ENCODE results near the gene TBX2.
"Not testable (repeated sequence)": the region's sequence is repeated elsewhere in the genome, so short reads cannot be mapped to it uniquely, and the experiment has no call there.

The TBX2 gene

GRCh38 chr17:61440697-61441096, 41.1 kb downstream of the TBX2 start:
- DNase-seq = no peak

DNA sequence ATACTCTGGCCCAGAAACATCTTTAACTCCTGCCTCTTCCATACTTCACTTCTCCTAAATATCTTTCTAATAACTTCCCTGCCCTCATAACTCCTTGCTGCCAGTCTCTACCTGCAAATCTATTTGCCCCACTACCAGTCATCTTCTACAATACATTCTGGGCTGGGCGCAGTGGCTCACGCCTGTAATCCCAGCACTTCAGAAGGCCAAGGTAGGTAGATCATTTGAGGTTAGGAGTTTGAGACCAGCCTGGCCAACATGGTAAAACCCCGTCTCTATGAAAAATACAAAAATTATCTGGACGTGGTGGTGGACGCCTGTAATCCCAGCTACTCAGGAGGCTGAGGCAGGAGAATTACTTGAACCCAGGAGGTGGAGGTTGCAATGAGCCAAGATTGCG, 41.9 kb downstream of the TBX2 start:
- DNase-seq = not testable (repeated sequence)

DNA sequence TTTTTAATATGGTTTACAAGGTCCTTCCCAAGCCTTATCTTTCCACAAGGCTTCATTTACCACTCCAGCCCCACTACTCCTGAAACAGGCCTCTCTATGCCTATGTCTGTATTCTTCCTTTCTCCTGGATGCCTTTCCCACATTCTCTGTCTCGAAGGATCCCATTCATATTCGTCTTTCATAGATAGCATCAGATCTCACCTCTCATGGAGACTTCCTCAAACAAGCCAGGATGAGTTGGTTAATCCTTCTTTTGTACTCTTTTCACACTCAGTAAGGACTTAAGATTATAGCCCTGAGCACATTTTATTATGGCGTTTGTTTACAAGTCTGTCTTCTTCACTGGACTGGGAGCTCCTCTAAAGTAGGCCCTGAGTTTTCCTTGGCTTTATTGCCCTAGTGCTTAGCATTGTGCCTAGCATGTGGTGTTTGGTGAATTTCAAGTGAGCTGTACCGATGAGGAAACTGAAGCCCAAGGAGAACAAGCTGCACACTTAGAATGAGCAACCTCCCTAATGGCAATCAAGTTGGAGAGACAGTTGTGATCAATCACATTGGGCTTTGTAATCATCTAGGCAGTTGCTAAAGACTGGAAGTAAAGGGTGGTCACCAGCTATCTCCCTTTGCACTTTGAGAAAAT, 42.6 kb downstream of the TBX2 start:
- DNase-seq = no peak

GRCh38 chr17:61442878-61443474, 43.3 kb downstream of the TBX2 start:
- DNase-seq = no peak

DNA sequence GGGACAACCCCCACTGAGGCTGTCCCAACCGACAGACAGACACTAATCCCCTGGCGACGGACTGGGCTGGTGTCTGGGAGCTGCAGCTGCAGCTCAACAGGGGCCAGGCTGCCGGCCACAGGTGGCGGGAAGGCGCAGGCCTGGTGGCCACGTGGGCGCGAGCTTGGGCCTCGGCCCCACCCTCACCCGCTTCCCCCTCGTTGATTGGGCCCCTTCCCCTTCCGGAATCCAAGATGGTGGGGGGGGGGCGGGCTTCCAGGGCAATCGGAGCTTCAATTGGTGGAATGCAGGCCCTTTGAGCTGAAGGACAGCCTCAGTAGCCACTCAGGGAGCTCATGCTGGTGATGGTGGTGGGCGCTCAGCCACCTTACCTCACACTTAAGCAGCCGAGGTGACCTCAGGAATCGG, 43.8 kb downstream of the TBX2 start:
- DNase-seq = no peak

- no peak for DNase-seq
Measured at GRCh38 chr17:61444075-61444474, 44.4 kb downstream of the TBX2 start.

- DNase-seq = no peak
Measured at GRCh38 chr17:61444831-61445230, 45.2 kb downstream of the TBX2 start.

DNA sequence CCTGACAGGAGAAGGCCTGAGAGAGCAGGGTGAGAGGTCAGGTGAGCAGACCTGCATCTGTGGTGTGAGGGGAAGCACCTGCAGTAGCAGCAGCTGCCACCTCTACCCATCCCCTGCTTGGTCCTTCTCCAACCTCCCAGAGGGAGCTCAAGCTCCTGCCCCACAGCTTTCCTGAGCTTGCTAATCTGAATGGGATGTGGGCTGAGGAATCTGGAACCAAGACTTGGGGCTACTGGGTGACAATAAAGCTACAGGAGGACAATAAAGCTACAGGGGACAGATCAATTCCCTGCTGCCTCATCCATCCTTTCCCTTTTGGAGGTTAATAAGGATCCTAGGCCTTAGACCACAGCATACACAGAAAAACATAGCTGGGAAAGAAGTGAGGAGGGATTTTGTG, 47.7 kb downstream of the TBX2 start:
- no peak for DNase-seq

DNA sequence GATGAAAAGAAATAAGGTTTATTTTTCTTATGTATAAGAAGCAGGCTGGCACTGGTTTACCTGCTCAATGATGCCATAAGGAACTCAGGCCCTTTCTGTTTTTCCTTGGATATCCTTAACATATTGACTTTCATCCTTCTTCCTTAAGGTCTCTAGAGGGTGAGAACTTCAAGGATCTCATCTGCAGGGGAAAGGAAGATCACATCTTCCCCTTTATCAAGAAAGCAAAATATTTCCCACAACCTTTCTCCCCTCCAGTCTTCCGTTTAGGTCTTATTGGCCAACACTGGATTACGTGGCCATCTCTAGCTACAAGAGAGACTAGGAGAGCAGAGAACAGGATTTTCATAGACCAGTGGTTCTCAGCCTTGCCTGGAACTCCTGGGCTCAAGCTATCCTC, 48.4 kb downstream of the TBX2 start:
- no peak for DNase-seq

DNA sequence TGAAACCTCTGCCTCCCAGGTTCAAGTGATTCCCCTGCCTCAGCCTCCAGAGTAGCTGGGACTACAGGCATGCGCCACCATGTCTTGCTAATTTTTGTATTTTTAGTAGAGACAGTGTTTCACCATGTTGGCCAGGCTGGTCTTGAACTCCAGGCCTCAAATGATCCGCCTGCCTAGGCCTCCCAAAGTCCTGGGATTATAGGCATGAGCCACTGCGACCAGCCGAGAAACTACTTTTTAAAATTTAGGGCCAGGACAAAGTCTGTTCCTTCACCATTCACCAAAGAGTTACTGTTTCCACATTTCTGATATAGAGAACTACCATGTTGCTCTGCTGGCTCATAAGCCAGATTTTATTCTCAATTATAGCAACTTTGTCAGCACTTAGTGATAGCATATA, 49.5 kb downstream of the TBX2 start:
- DNase-seq = not testable (repeated sequence)

GRCh38 chr17:61449707-61450640, 50.3 kb downstream of the TBX2 start:
- DNase-seq = no peak

GRCh38 chr17:61450641-61451537, 51.2 kb downstream of the TBX2 start:
- DNase-seq = no peak

- DNase-seq = no peak
Measured at GRCh38 chr17:61451538-61452300, 52.1 kb downstream of the TBX2 start.

DNA sequence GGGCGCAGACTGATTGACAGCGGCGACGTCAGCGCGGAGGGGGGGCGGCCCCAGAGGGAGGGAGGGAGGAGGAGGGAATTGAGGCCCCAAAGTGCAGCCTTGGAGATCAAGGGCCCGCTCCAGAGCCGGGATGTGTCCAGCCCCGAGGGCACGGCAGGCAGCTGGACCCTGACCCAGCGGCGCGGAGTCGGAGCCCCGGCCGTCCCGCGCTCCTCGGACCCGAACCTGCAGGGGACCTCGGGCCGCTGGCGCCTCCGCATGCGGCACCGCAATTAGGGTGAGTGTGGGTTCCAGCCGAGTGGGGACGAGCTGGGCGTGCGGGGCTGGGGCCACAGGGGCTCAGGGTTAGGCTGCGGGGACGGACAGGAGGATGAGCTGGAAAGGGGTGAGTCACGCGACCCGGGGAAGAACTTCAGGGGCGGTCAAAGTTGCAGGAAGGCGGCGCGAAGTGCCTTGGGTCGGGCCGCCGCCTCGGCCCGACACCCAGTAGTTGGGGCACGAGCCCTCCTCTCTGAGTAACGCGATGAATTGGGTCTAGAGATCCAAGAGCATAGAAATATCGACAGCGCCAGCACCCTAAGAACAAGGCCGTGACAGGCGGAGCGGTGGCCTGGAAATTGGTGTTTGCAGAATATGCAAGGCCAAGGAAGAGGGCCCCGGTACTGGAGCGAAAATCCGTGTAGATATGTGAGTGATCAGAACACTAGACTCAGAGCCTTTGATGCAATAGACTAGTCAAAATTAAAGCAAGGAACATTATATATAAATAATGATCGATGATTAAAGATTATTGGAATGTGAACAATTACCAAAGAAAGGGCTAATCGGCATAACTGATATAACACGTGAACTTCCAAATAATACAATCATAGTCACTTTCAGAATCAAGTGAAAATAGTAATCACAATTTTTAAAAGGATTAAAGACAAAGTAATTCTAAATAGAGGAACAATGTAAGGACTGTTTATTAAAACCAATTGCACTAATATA, 53.0 kb downstream of the TBX2 start, which contains the start of gene TBX4:
Gene TBX4, plus strand, starts transcription at position 122 of the 990 bp plus-strand sequence. CDS start 4,069 bp downstream, outside the sequence.
- no peak for DNase-seq

- DNase-seq = no peak
Measured at GRCh38 chr17:61453566-61454380, 54.1 kb downstream of the TBX2 start.

GRCh38 chr17:61454381-61455323, 55.0 kb downstream of the TBX2 start:
- DNase-seq = no peak

GRCh38 chr17:61455324-61456060, 55.8 kb downstream of the TBX2 start:
- no peak for DNase-seq

All from NCI-H446 treated with DMSO at 0.1 percent for 48 hours (cell line).